Measurements from ENCODE around the gene RUFY4.
"Not testable (repeated sequence)": the region's sequence is repeated elsewhere in the genome, so short reads cannot be mapped to it uniquely, and the experiment has no call there.

The RUFY4 gene

GRCh38 chr2:218033590-218034496 is 35.2 kb upstream of the RUFY4 start:
- Histone ChIP-seq H3K9ac (ENCODE audit: low read depth, low read length) (no peak overlapping the region), H3K4me1 (ENCODE audit: insufficient read depth, low read length) (no peaks in the 10 kb centered on the region), H3K27ac (ENCODE audit: low read length) (no peak overlapping the region), H3K36me3 (ENCODE audit: insufficient read depth, low read depth, low read length) (no peaks in the 10 kb centered on the region), H3K9me3 (ENCODE audit: insufficient read depth, low read depth, low read length) (no peaks in the 10 kb centered on the region), H3K4me3 (ENCODE audit: low read length) (peak overlapping the region; percentile 69), H3K27me3 (ENCODE audit: insufficient read depth, low read length) (peaks cover 40% of the 10 kb centered on the region)

- not testable (repeated sequence) for H3K27ac ChIP-seq (ENCODE audit: low read length); H3K36me3 ChIP-seq (ENCODE audit: insufficient read depth, low read depth, low read length); H3K9ac ChIP-seq (ENCODE audit: low read depth, low read length); H3K9me3 ChIP-seq (ENCODE audit: insufficient read depth, low read depth, low read length); H3K4me1 ChIP-seq (ENCODE audit: insufficient read depth, low read length)
- Histone ChIP-seq H3K27me3 (ENCODE audit: insufficient read depth, low read length) (peaks cover 40% of the 10 kb centered on the region), H3K4me3 (ENCODE audit: low read length) (peak overlapping the region; percentile 69)
Observed at GRCh38 chr2:218034497-218035213, 34.4 kb upstream of the RUFY4 start.

GRCh38 chr2:218035463-218036100 is 33.5 kb upstream of the RUFY4 start:
- H3K27me3 ChIP-seq (ENCODE audit: insufficient read depth, low read length) = peaks cover 35% of the 10 kb centered on the region
- H3K9ac ChIP-seq (ENCODE audit: low read depth, low read length) = no peak overlapping the region
- no peak overlapping the region for H3K4me3 ChIP-seq (ENCODE audit: low read length)
- H3K36me3 ChIP-seq (ENCODE audit: insufficient read depth, low read depth, low read length) = no peaks in the 10 kb centered on the region
- H3K27ac ChIP-seq (ENCODE audit: low read length) = no peak overlapping the region
- no peaks in the 10 kb centered on the region for H3K4me1 ChIP-seq (ENCODE audit: insufficient read depth, low read length)
- H3K9me3 ChIP-seq (ENCODE audit: insufficient read depth, low read depth, low read length) = no peaks in the 10 kb centered on the region

- no peaks in the 10 kb centered on the region for H3K9me3 ChIP-seq (ENCODE audit: insufficient read depth, low read depth, low read length)
- H3K27ac ChIP-seq (ENCODE audit: low read length) = no peak overlapping the region
- no peak overlapping the region for H3K9ac ChIP-seq (ENCODE audit: low read depth, low read length)
- H3K4me1 ChIP-seq (ENCODE audit: insufficient read depth, low read length) = no peaks in the 10 kb centered on the region
- peaks cover 35% of the 10 kb centered on the region for H3K27me3 ChIP-seq (ENCODE audit: insufficient read depth, low read length)
- H3K36me3 ChIP-seq (ENCODE audit: insufficient read depth, low read depth, low read length) = no peaks in the 10 kb centered on the region
- H3K4me3 ChIP-seq (ENCODE audit: low read length) = no peak overlapping the region
Observed at GRCh38 chr2:218036371-218036770, 32.7 kb upstream of the RUFY4 start.

- H3K27me3 ChIP-seq (ENCODE audit: insufficient read depth, low read length) = peaks cover 13% of the 10 kb centered on the region
- H3K4me3 ChIP-seq (ENCODE audit: low read length) = no peak overlapping the region
- H3K4me1 ChIP-seq (ENCODE audit: insufficient read depth, low read length) = no peaks in the 10 kb centered on the region
- H3K27ac ChIP-seq (ENCODE audit: low read length) = no peak overlapping the region
- H3K9me3 ChIP-seq (ENCODE audit: insufficient read depth, low read depth, low read length) = no peaks in the 10 kb centered on the region; the same call in 1 of the 2 replicates
- no peak overlapping the region for H3K9ac ChIP-seq (ENCODE audit: low read depth, low read length)
- no peaks in the 10 kb centered on the region for H3K36me3 ChIP-seq (ENCODE audit: insufficient read depth, low read depth, low read length)
Observed at GRCh38 chr2:218039171-218039570, 29.9 kb upstream of the RUFY4 start.

GRCh38 chr2:218040883-218041282 is 28.2 kb upstream of the RUFY4 start:
- Histone ChIP-seq H3K9me3 (ENCODE audit: insufficient read depth, low read depth, low read length) (no peaks in the 10 kb centered on the region; the same call in 1 of the 2 replicates), H3K27me3 (ENCODE audit: insufficient read depth, low read length) (peaks cover 7% of the 10 kb centered on the region; the same call in 1 of the 2 replicates), H3K27ac (ENCODE audit: low read length) (no peak overlapping the region), H3K4me1 (ENCODE audit: insufficient read depth, low read length) (no peaks in the 10 kb centered on the region), H3K9ac (ENCODE audit: low read depth, low read length) (no peak overlapping the region), H3K36me3 (ENCODE audit: insufficient read depth, low read depth, low read length) (no peaks in the 10 kb centered on the region), H3K4me3 (ENCODE audit: low read length) (no peak overlapping the region)

GRCh38 chr2:218041302-218042168 is 27.5 kb upstream of the RUFY4 start:
- peaks cover 7% of the 10 kb centered on the region; the same call in 1 of the 2 replicates for H3K27me3 ChIP-seq (ENCODE audit: insufficient read depth, low read length)
- no peak overlapping the region for H3K4me3 ChIP-seq (ENCODE audit: low read length)
- H3K27ac ChIP-seq (ENCODE audit: low read length) = no peak overlapping the region
- H3K4me1 ChIP-seq (ENCODE audit: insufficient read depth, low read length) = no peaks in the 10 kb centered on the region
- no peaks in the 10 kb centered on the region for H3K36me3 ChIP-seq (ENCODE audit: insufficient read depth, low read depth, low read length)
- H3K9ac ChIP-seq (ENCODE audit: low read depth, low read length) = no peak overlapping the region
- H3K9me3 ChIP-seq (ENCODE audit: insufficient read depth, low read depth, low read length) = no peaks in the 10 kb centered on the region; the same call in 1 of the 2 replicates

- Histone ChIP-seq H3K36me3 (ENCODE audit: insufficient read depth, low read depth, low read length) (no peaks in the 10 kb centered on the region), H3K27me3 (ENCODE audit: insufficient read depth, low read length) (peaks cover 3% of the 10 kb centered on the region; the same call in 1 of the 2 replicates), H3K4me1 (ENCODE audit: insufficient read depth, low read length) (no peaks in the 10 kb centered on the region)
Observed at GRCh38 chr2:218043100-218043499, 26.0 kb upstream of the RUFY4 start.

GRCh38 chr2:218043701-218044109 is 25.3 kb upstream of the RUFY4 start:
- Histone ChIP-seq H3K9me3 (ENCODE audit: insufficient read depth, low read depth, low read length) (no peaks in the 10 kb centered on the region; the same call in 1 of the 2 replicates), H3K27ac (ENCODE audit: low read length) (no peak overlapping the region), H3K27me3 (ENCODE audit: insufficient read depth, low read length) (peaks cover 3% of the 10 kb centered on the region; the same call in 1 of the 2 replicates), H3K4me1 (ENCODE audit: insufficient read depth, low read length) (no peaks in the 10 kb centered on the region), H3K9ac (ENCODE audit: low read depth, low read length) (no peak overlapping the region), H3K36me3 (ENCODE audit: insufficient read depth, low read depth, low read length) (no peaks in the 10 kb centered on the region), H3K4me3 (ENCODE audit: low read length) (no peak overlapping the region)

More at GRCh38 chr2:218043100-218043499, 26.0 kb upstream of the RUFY4 start:
- Histone ChIP-seq H3K27ac (ENCODE audit: low read length) (no peak overlapping the region), H3K4me3 (ENCODE audit: low read length) (no peak overlapping the region), H3K9ac (ENCODE audit: low read depth, low read length) (no peak overlapping the region), H3K9me3 (ENCODE audit: insufficient read depth, low read depth, low read length) (no peaks in the 10 kb centered on the region; the same call in 1 of the 2 replicates)

- not testable (repeated sequence) for H3K36me3 ChIP-seq (ENCODE audit: insufficient read depth, low read depth, low read length); H3K4me1 ChIP-seq (ENCODE audit: insufficient read depth, low read length); H3K4me3 ChIP-seq (ENCODE audit: low read length); H3K9ac ChIP-seq (ENCODE audit: low read depth, low read length); H3K9me3 ChIP-seq (ENCODE audit: insufficient read depth, low read depth, low read length); H3K27ac ChIP-seq (ENCODE audit: low read length); H3K27me3 ChIP-seq (ENCODE audit: insufficient read depth, low read length)
Observed at GRCh38 chr2:218044599-218044998, 24.5 kb upstream of the RUFY4 start.

GRCh38 chr2:218046238-218046637 is 22.8 kb upstream of the RUFY4 start:
- Histone ChIP-seq H3K9me3 (ENCODE audit: insufficient read depth, low read depth, low read length) (no peaks in the 10 kb centered on the region; the same call in 1 of the 2 replicates), H3K4me1 (ENCODE audit: insufficient read depth, low read length) (no peaks in the 10 kb centered on the region), H3K4me3 (ENCODE audit: low read length) (no peak overlapping the region), H3K36me3 (ENCODE audit: insufficient read depth, low read depth, low read length) (no peaks in the 10 kb centered on the region), H3K27me3 (ENCODE audit: insufficient read depth, low read length) (peaks cover 3% of the 10 kb centered on the region; the same call in 1 of the 2 replicates), H3K9ac (ENCODE audit: low read depth, low read length) (no peak overlapping the region), H3K27ac (ENCODE audit: low read length) (no peak overlapping the region)
